HEK293 (cell line): Measurements from ENCODE around the gene PTH2R.

ENCODE experiments used
- CTCF ChIP-seq: fragments of 450-650 bp; formaldehyde crosslinking; IDR thresholded peaks from 2 replicates; pipeline ENCODE4 v1.5.1; 2016; ENCODE audit warnings: missing biosample characterization, missing genetic modification characterization
- GFI1B ChIP-seq: fragments of 450-650 bp; formaldehyde crosslinking; IDR thresholded peaks from 2 replicates; pipeline ENCODE4 v1.5.1; 2016; ENCODE audit warnings: missing biosample characterization, missing genetic modification characterization
- ZNF26 ChIP-seq: fragments of 450-650 bp; formaldehyde crosslinking; IDR thresholded peaks from 2 replicates; pipeline ENCODE4 v1.5.1; 2016; ENCODE audit warnings: missing biosample characterization, missing genetic modification characterization
- ZNF660 ChIP-seq: fragments of 450-650 bp; IDR thresholded peaks from 2 replicates; pipeline ENCODE4 v1.5.1; 2018; ENCODE audit warnings: missing biosample characterization, mild to moderate bottlenecking, missing genetic modification characterization
- ZNF76 ChIP-seq: fragments of 450-650 bp; formaldehyde crosslinking; IDR thresholded peaks from 2 replicates; pipeline ENCODE4; 2016; ENCODE audit warnings: low read depth, missing biosample characterization, missing genetic modification characterization, borderline replicate concordance
- ZSCAN18 ChIP-seq: fragments of 450-650 bp; formaldehyde crosslinking; IDR thresholded peaks from 2 replicates; pipeline ENCODE4 v1.5.1; 2016; ENCODE audit warnings: missing biosample characterization, missing genetic modification characterization
- ZSCAN23 ChIP-seq: fragments of 450-650 bp; formaldehyde crosslinking; IDR thresholded peaks from 2 replicates; pipeline ENCODE4 v1.5.1; 2016; ENCODE audit warnings: missing biosample characterization, missing genetic modification characterization
- TF ChIP-seq, protein P1 (sequence below): sonication (generic); formaldehyde crosslinking; IDR thresholded peaks from 2 replicates; pipeline ENCODE4 v1.8.1; 2022; ENCODE audit warnings: mild to moderate bottlenecking, moderate library complexity, missing genetic modification reagents

GRCh38 chr2:208399201-208399600 lies 7.4 kb upstream of the PTH2R start:
- TF ChIP-seq ZNF26 (no peak), CTCF (tag by site-specific recombination) (no peak), ZSCAN18 (tag by site-specific recombination) (no peak), ZSCAN23 (tag by site-specific recombination) (no peak), ZNF76 (tag by site-specific recombination) (no peak), ZNF660 (tag by site-specific recombination) (no peak), GFI1B (tag by site-specific recombination) (no peak)
- TF ChIP-seq, protein P1, sequence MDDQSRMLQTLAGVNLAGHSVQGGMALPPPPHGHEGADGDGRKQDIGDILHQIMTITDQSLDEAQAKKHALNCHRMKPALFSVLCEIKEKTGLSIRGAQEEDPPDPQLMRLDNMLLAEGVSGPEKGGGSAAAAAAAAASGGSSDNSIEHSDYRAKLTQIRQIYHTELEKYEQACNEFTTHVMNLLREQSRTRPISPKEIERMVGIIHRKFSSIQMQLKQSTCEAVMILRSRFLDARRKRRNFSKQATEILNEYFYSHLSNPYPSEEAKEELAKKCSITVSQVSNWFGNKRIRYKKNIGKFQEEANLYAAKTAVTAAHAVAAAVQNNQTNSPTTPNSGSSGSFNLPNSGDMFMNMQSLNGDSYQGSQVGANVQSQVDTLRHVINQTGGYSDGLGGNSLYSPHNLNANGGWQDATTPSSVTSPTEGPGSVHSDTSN (CRISPR knock-in tag), result no peak
